Mesothelial cell of epicardium (in vitro differentiated cells): Measurements from ENCODE around the gene DSTN. TPM values are rescaled to one million over a fixed set of nuclear protein-coding genes. Genes with fewer than 3 reads are reported as not detected.

Source experiments
- DNase-seq, 2 experiments: peaks; one replicate each; pipeline ENCODE4 v3.0.0; 2021; ENCODE audit warnings: low spot score in 2 of 2; ENCODE audit not compliant: unreplicated experiment in 2 of 2
- H3K27ac Mint-ChIP-seq: 2 replicates; pipeline ENCODE4 v1.8.0; 2021; ENCODE audit warnings: mixed read lengths
- H3K27me3 Mint-ChIP-seq: 2 replicates; pipeline ENCODE4 v1.8.0; 2021; ENCODE audit warnings: low read depth, mixed read lengths
- H3K36me3 Mint-ChIP-seq: 2 replicates; pipeline ENCODE4 v1.8.0; 2021; ENCODE audit warnings: mixed read lengths
- H3K4me1 Mint-ChIP-seq: 2 replicates; pipeline ENCODE4 v1.8.0; 2021; ENCODE audit warnings: mixed read lengths
- H3K4me3 Mint-ChIP-seq: 2 replicates; pipeline ENCODE4 v1.8.0; 2021; ENCODE audit warnings: mild to moderate bottlenecking, moderate library complexity, mixed read lengths
- H3K9me3 Mint-ChIP-seq: 2 replicates; pipeline ENCODE4 v1.8.0; 2021; ENCODE audit warnings: mixed read lengths
- total RNA-seq: library from RNA; stranded (reverse); gene quantifications from 3 replicates; pipeline ENCODE4 v1.2.1, GENCODE V29; 2021
- TF ChIP-seq, protein P1 (sequence below): fragments of 200-600 bp; sonication (generic); IDR thresholded peaks from one replicate; pipeline ENCODE4 v1.5.0; 2021; ENCODE audit warnings: antibody characterized with exemption; ENCODE audit not compliant: unreplicated experiment

Gene DSTN
- total RNA-seq, 1 donor from 2014 or later, result 192 TPM

DNA sequence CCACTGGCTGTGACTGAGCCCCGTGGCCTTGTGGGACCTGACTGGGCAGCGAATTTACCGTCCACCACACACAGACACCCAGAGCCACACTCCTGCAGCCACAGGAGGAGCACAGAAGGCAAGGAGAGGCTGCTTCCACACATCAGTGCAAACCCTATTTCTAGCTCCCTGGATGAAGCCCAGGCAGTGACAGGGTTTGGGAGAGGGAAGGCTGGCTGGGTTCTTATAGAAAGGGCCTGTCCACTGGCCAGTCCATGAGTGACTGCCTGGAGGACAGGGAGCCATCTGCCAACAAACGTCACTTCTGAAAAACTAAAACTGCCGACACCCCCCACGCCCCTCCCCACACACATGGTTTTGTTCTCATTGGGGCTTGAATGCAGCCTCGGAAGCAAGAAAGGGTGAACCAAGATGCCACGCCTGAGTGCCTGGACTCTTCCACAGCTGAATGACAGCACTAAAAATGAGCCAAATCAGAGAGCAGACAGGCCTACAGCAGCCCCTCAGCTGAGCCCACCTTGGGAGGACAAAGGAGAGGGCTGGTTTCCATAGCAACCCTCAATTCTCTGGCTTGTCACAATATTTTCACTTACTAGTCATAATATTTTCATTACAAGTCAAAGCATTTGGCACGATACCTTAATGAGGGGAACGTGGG lies 73.8 kb downstream of the DSTN start:
- no peaks in the 10 kb centered on the region for H3K9me3 Mint-ChIP-seq
- no peaks in the 10 kb centered on the region for H3K36me3 Mint-ChIP-seq
- H3K27me3 Mint-ChIP-seq, result no peaks in the 10 kb centered on the region
- TF ChIP-seq, protein P1, sequence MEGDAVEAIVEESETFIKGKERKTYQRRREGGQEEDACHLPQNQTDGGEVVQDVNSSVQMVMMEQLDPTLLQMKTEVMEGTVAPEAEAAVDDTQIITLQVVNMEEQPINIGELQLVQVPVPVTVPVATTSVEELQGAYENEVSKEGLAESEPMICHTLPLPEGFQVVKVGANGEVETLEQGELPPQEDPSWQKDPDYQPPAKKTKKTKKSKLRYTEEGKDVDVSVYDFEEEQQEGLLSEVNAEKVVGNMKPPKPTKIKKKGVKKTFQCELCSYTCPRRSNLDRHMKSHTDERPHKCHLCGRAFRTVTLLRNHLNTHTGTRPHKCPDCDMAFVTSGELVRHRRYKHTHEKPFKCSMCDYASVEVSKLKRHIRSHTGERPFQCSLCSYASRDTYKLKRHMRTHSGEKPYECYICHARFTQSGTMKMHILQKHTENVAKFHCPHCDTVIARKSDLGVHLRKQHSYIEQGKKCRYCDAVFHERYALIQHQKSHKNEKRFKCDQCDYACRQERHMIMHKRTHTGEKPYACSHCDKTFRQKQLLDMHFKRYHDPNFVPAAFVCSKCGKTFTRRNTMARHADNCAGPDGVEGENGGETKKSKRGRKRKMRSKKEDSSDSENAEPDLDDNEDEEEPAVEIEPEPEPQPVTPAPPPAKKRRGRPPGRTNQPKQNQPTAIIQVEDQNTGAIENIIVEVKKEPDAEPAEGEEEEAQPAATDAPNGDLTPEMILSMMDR, result no peak
- peaks cover 19% of the 10 kb centered on the region for H3K4me1 Mint-ChIP-seq
- DNase-seq, result no peak
- H3K4me3 Mint-ChIP-seq, result no peak overlapping the region
- H3K27ac Mint-ChIP-seq, result peak overlapping the region; percentile 16

DNA sequence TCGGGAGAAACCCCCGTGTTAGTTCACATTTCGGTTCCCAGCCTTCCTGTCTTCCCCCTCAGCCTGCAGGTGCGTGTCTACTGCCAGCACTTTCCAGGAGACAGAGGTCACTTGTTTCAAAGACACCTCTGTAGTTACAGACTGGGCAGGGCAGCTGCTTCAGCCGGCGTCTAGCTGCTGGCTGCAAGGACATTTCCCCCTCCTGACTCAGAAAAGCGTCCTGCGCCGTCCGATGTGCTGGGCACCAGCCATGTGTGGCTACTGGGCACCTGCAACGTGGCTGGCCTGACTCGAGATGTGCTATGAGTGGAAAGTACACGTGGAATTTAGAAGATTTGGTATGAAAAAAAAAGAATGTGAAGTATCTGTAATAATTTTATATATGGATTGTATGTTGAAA lies 74.6 kb downstream of the DSTN start:
- H3K4me1 Mint-ChIP-seq, result peaks cover 24% of the 10 kb centered on the region
- H3K9me3 Mint-ChIP-seq, result no peaks in the 10 kb centered on the region
- no peaks in the 10 kb centered on the region for H3K36me3 Mint-ChIP-seq
- no peak for DNase-seq
- no peak overlapping the region for H3K4me3 Mint-ChIP-seq
- no peak overlapping the region for H3K27ac Mint-ChIP-seq
- no peaks in the 10 kb centered on the region for H3K27me3 Mint-ChIP-seq
- TF ChIP-seq, protein P1, result no peak

DNA sequence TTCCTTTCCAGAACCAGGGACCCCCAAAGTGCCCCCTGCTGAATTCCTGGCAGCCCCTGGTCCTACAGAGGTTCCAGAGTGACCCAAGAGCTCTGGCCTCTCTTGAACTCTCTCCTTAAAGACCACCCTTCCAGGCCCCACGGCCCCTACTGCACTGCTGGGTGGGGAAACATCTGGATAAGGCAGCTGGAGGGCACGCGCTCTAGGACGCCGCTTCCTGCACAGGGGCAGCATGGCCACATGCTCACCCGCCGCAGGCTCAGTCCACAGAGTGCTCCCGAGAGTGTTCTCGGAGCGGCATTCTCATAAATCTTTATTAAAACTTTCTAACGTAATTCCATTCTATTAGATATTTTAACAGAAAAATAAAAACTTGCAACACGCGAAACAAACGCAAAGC lies 75.1 kb downstream of the DSTN start:
- H3K36me3 Mint-ChIP-seq, result no peaks in the 10 kb centered on the region
- H3K27ac Mint-ChIP-seq, result peak overlapping the region; percentile 39
- peaks cover 24% of the 10 kb centered on the region for H3K4me1 Mint-ChIP-seq
- H3K27me3 Mint-ChIP-seq, result no peaks in the 10 kb centered on the region
- H3K4me3 Mint-ChIP-seq, result no peak overlapping the region
- no peaks in the 10 kb centered on the region for H3K9me3 Mint-ChIP-seq
- TF ChIP-seq, protein P1, result no peak
- DNase-seq, result no peak

DNA sequence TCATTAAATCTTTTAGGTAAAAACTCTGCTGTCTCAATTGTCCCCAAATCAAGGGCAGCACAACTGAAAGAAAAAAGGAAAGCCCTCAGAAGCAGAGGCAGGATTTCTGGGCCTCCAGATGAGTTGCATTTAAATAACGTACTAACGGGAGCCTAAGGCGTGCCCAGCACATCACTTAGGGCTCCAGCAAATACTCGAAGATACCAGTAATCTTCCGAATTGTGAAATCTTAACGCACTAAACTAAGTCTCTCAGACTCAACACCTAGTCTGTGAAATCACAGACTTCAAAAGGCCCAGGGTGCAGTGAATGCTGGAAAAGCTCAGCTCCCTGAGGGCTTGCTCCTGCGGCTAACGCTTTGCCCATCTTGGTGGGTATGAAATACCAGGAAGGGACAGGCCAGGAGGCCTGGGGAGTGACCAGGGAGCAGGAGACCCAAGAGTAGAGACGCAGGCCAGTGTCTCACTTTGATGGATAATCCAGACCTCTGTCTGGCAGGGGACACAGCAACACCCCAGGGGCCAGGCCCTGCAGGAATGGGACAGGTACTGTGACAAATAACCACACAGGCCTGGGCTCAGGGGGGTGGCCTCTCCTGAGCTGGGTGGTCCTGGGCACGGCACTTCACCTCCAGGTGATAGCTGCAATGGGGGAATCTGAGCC lies 75.8 kb downstream of the DSTN start:
- H3K4me1 Mint-ChIP-seq, result peaks cover 24% of the 10 kb centered on the region
- H3K27me3 Mint-ChIP-seq, result no peaks in the 10 kb centered on the region
- TF ChIP-seq, protein P1, result no peak
- no peak overlapping the region for H3K4me3 Mint-ChIP-seq
- no peak overlapping the region for H3K27ac Mint-ChIP-seq
- no peak for DNase-seq
- no peaks in the 10 kb centered on the region for H3K9me3 Mint-ChIP-seq
- no peaks in the 10 kb centered on the region for H3K36me3 Mint-ChIP-seq

DNA sequence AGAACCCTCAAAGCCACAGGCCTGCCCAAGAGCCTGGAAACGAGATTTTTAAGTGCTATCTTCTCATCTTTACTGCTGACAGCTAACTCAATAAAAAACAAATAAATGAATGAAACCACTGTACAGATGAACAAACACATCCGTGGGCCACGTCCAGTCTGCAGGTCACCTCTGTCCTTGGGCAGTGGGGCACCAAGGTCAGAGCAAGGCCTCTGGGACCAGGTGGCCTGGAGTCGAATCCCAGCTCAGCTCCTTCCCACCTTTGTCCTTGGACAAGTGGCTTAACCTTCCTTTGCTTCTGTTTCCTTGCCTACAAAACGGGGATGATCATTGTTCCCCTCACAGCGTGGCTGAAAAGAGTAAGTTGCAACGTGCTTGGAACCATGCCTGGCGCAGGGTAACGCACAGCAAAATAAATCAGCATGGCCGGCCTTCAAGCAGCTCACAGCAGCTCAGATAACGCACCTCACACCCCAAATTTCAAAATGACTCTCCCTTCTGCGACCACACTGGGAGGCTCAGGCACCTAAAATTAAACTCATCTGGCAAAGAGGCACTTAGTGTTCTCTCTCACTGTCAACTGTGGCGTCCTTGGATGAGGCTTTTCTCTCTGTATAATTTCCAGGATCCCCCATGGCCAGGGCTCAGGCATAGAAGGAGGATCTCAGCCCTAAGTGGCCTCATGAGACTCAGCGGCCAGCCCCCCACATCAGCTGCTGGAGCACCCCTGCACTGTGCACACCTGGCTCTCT lies 76.5 kb downstream of the DSTN start:
- Mint-ChIP-seq H3K27ac (peak overlapping the region; percentile 81), H3K4me1 (peaks cover 29% of the 10 kb centered on the region), H3K36me3 (no peaks in the 10 kb centered on the region), H3K9me3 (no peaks in the 10 kb centered on the region), H3K27me3 (no peaks in the 10 kb centered on the region), H3K4me3 (no peak overlapping the region)
- DNase-seq, result peak in 1 of 2 experiments; percentile 1
- TF ChIP-seq, protein P1, result no peak
